Measurements from ENCODE around the gene IRAK1. TPM values are rescaled to one million over a fixed set of nuclear protein-coding genes. Genes with fewer than 3 reads are reported as not detected.
A peak's percentile ranks its signal among the peaks of the same experiment; 100 is the strongest.

Gene IRAK1
- polyA plus RNA-seq, 1 of the 3 experiments (the other 2 are of a cell fraction) = 68.5 TPM

- H3K4me1 ChIP-seq (ENCODE audit: control insufficient read depth in 1 of 2, insufficient read depth in 2 of 2, low read depth in 1 of 2, low read length in 1 of 2) = peaks cover 4 to 8% of the 10 kb centered on the region in 2 experiments; a peak in 2 of 4 replicates
- no peak overlapping the region for H3K4me2 ChIP-seq
Observed at GRCh38 chrX:154040863-154041262, 21.2 kb upstream of the IRAK1 start.

More at GRCh38 chrX:154040863-154041262, 21.2 kb upstream of the IRAK1 start:
- H3K27ac ChIP-seq (ENCODE audit: low read depth in 2 of 2, low read length in 1 of 2) = peak overlapping the region in 1 of 2 experiments; percentile 46; a peak in 1 of 4 replicates
- no peak for DNase-seq
- H3K9me2 ChIP-seq = no peaks in the 10 kb centered on the region
- H3F3A ChIP-seq (replicated peaks; ENCODE audit: insufficient read depth) = peaks cover under 1% of the 10 kb centered on the region
- TF ChIP-seq, protein P1, sequence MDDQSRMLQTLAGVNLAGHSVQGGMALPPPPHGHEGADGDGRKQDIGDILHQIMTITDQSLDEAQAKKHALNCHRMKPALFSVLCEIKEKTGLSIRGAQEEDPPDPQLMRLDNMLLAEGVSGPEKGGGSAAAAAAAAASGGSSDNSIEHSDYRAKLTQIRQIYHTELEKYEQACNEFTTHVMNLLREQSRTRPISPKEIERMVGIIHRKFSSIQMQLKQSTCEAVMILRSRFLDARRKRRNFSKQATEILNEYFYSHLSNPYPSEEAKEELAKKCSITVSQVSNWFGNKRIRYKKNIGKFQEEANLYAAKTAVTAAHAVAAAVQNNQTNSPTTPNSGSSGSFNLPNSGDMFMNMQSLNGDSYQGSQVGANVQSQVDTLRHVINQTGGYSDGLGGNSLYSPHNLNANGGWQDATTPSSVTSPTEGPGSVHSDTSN (IDR thresholded peaks at IDR 0.05) = no peak
- TF ChIP-seq, protein P2, sequence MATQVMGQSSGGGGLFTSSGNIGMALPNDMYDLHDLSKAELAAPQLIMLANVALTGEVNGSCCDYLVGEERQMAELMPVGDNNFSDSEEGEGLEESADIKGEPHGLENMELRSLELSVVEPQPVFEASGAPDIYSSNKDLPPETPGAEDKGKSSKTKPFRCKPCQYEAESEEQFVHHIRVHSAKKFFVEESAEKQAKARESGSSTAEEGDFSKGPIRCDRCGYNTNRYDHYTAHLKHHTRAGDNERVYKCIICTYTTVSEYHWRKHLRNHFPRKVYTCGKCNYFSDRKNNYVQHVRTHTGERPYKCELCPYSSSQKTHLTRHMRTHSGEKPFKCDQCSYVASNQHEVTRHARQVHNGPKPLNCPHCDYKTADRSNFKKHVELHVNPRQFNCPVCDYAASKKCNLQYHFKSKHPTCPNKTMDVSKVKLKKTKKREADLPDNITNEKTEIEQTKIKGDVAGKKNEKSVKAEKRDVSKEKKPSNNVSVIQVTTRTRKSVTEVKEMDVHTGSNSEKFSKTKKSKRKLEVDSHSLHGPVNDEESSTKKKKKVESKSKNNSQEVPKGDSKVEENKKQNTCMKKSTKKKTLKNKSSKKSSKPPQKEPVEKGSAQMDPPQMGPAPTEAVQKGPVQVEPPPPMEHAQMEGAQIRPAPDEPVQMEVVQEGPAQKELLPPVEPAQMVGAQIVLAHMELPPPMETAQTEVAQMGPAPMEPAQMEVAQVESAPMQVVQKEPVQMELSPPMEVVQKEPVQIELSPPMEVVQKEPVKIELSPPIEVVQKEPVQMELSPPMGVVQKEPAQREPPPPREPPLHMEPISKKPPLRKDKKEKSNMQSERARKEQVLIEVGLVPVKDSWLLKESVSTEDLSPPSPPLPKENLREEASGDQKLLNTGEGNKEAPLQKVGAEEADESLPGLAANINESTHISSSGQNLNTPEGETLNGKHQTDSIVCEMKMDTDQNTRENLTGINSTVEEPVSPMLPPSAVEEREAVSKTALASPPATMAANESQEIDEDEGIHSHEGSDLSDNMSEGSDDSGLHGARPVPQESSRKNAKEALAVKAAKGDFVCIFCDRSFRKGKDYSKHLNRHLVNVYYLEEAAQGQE (IDR thresholded peaks at IDR 0.05; ENCODE audit: low read depth, low read length) = no peak
- no peak for TF ChIP-seq EZH2phosphoT487 (IDR thresholded peaks at IDR 0.05; ENCODE audit: borderline replicate concordance, low read depth)
- no peak for TF ChIP-seq SIN3A (IDR thresholded peaks at IDR 0.05; ENCODE audit: borderline replicate concordance, low read depth, low read length)
- TF ChIP-seq, protein P3, sequence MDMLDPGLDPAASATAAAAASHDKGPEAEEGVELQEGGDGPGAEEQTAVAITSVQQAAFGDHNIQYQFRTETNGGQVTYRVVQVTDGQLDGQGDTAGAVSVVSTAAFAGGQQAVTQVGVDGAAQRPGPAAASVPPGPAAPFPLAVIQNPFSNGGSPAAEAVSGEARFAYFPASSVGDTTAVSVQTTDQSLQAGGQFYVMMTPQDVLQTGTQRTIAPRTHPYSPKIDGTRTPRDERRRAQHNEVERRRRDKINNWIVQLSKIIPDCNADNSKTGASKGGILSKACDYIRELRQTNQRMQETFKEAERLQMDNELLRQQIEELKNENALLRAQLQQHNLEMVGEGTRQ (IDR thresholded peaks at IDR 0.05; ENCODE audit: borderline replicate concordance, low read depth, low read length) = no peak
- no peak for TF ChIP-seq YY1 (IDR thresholded peaks at IDR 0.05; ENCODE audit: low read depth)
- no peak for TF ChIP-seq TEAD4 (IDR thresholded peaks at IDR 0.05; ENCODE audit: borderline replicate concordance, insufficient read depth)
- TF ChIP-seq, protein P4, sequence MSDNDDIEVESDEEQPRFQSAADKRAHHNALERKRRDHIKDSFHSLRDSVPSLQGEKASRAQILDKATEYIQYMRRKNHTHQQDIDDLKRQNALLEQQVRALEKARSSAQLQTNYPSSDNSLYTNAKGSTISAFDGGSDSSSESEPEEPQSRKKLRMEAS (IDR thresholded peaks at IDR 0.05; ENCODE audit: low read depth) = no peak
- TF ChIP-seq USF1 (IDR thresholded peaks at IDR 0.05; ENCODE audit: borderline replicate concordance, low read depth) = no peak
- TF ChIP-seq FOXJ3 (CRISPR knock-in tag; IDR thresholded peaks at IDR 0.05) = no peak
- TF ChIP-seq SMC3 (IDR thresholded peaks at IDR 0.05; ENCODE audit: low read depth, low read length) = no peak
- no peak for TF ChIP-seq RAD21 (IDR thresholded peaks at IDR 0.05; ENCODE audit: low read length)
- TF ChIP-seq ELF1 (IDR thresholded peaks at IDR 0.05) = no peak
- TF ChIP-seq CTCF (IDR thresholded peaks at IDR 0.05) = no peak
- TF ChIP-seq FOSL2 (IDR thresholded peaks at IDR 0.05; ENCODE audit: borderline replicate concordance, low read depth) = no peak
- no peak for TF ChIP-seq MXI1 (IDR thresholded peaks at IDR 0.05; ENCODE audit: low read depth, low read length)
- TF ChIP-seq TAF1 (IDR thresholded peaks at IDR 0.05; ENCODE audit: borderline replicate concordance, low read depth, low read length) = no peak
- no peak for TF ChIP-seq EP300 (IDR thresholded peaks at IDR 0.05; ENCODE audit: borderline replicate concordance in 1 of 2, low read depth in 1 of 2, low read length in 1 of 2)
- no peak for TF ChIP-seq POLR2AphosphoS5 (IDR thresholded peaks at IDR 0.05; ENCODE audit: low read depth, low read length)
- TF ChIP-seq RFX5 (IDR thresholded peaks at IDR 0.05; ENCODE audit: low read length) = no peak
- CTCF ChIA-PET = interaction anchor here (1.3 to 4.9 kb wide), 5 partner anchors 9 to 28 kb away, joined by 4 to 30 read pairs (median 7); no protein-coding TSS in a partner anchor
- H2AFZ ChIP-seq (ENCODE audit: low read depth) = no peak overlapping the region
- peaks cover 9% of the 10 kb centered on the region for H4K20me1 ChIP-seq (ENCODE audit: insufficient read depth)
- WGBS (ENCODE audit: low lambda C conversion rate) = 59% methylated on average over 7 of the region's 13 CpGs
- no peaks in the 10 kb centered on the region for H3K9me3 ChIP-seq
- POLR2A ChIA-PET = no interaction called here
- no peaks in the 10 kb centered on the region for H3K36me3 ChIP-seq (replicated peaks in 1 of 2; ENCODE audit: control insufficient read depth in 1 of 2, insufficient read depth in 2 of 2, low read length in 1 of 2)
- no peak overlapping the region for H3K4me3 ChIP-seq (ENCODE audit: low read depth in 2 of 2, low read length in 1 of 2)
- H3K79me2 ChIP-seq (ENCODE audit: insufficient read depth) = peaks cover 57% of the 10 kb centered on the region; the same call in 1 of the 2 replicates
- H3K27me3 ChIP-seq (ENCODE audit: insufficient read depth) = no peaks in the 10 kb centered on the region; the same call in 1 of the 2 replicates
- no peak overlapping the region for H3K9ac ChIP-seq
